Esophagus muscularis mucosa (tissue), 4 donors: Measurements from ENCODE around the gene ERBB4.

ENCODE experiments used
- EP300 ChIP-seq: sonication (generic); formaldehyde crosslinking; IDR thresholded peaks from one replicate; pipeline ENCODE4 v1.6.1; 2017; ENCODE audit warnings: antibody characterized with exemption
- POLR2A ChIP-seq: fragments of 450-650 bp; IDR thresholded peaks from one replicate; pipeline ENCODE4 v1.6.1; 2017; ENCODE audit warnings: antibody characterized with exemption, moderate library complexity, mild to moderate bottlenecking, low read depth
- POLR2AphosphoS5 ChIP-seq, 2 donors: sonication (generic); formaldehyde crosslinking; IDR thresholded peaks; one replicate each; pipeline ENCODE4 v1.6.1; 2017; ENCODE audit warnings: antibody characterized with exemption in 2 of 2
- TF ChIP-seq, protein P1 (sequence below), 3 experiments: fragments of 200-600 bp in 2 of 3; fragments of 450-650 bp in 1 of 3; sonication (generic) in 2 of 3; IDR thresholded peaks; one replicate each; pipeline ENCODE4 v1.5.1; 2017 to 2019; ENCODE audit warnings: antibody characterized with exemption in 3 of 3, mild to moderate bottlenecking in 2 of 3, moderate library complexity in 1 of 3

DNA sequence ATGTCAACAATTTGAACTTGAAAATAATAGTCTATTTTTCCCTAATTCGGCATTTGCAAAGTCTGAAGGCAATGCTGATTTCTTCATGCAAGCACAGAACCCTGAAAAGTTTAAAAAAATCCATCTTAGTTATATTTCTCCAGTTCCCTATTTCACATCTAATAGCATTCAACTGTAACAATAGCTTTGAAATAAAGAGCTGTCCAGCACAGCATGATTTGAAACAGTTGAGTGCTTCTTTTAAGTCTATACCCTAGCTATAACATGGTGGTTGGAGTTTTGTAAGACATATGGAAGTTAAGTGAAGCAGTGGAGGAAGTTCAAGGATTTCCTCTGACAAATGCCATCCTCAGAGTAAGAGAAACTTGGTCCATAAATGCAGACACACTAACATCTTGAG, 691.9 kb downstream of the ERBB4 start:
- TF ChIP-seq, protein P1, sequence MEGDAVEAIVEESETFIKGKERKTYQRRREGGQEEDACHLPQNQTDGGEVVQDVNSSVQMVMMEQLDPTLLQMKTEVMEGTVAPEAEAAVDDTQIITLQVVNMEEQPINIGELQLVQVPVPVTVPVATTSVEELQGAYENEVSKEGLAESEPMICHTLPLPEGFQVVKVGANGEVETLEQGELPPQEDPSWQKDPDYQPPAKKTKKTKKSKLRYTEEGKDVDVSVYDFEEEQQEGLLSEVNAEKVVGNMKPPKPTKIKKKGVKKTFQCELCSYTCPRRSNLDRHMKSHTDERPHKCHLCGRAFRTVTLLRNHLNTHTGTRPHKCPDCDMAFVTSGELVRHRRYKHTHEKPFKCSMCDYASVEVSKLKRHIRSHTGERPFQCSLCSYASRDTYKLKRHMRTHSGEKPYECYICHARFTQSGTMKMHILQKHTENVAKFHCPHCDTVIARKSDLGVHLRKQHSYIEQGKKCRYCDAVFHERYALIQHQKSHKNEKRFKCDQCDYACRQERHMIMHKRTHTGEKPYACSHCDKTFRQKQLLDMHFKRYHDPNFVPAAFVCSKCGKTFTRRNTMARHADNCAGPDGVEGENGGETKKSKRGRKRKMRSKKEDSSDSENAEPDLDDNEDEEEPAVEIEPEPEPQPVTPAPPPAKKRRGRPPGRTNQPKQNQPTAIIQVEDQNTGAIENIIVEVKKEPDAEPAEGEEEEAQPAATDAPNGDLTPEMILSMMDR (IDR thresholded peaks at IDR 0.05): no peak
- TF ChIP-seq POLR2A (no peak), POLR2AphosphoS5 (IDR thresholded peaks at IDR 0.05) (no peak), EP300 (no peak)
